GM19468 (cell line): Measurements from ENCODE around the gene SEC24B.
"Not testable (repeated sequence)": the region's sequence is repeated elsewhere in the genome, so short reads cannot be mapped to it uniquely, and the experiment has no call there.

Source experiments
- ATAC-seq: cut with Tn5 transposase; IDR thresholded peaks from one replicate; pipeline ENCODE4 v1.9.1; 2021; ENCODE audit warnings: mild to moderate bottlenecking, moderate library complexity, moderate number of reproducible peaks; ENCODE audit not compliant: unreplicated experiment; ENCODE audit errors: extremely low read depth

SEC24B gene

GRCh38 chr4:109429545-109429944, 4.1 kb upstream of the SEC24B start:
- ATAC-seq: no peak

GRCh38 chr4:109432203-109432602, 1.4 kb upstream of the SEC24B start:
- ATAC-seq: no peak

GRCh38 chr4:109432696-109433095, 919 bp upstream of the SEC24B start:
- no peak for ATAC-seq

- ATAC-seq: peak; percentile 14
These were observed 674 bp downstream of the SEC24B start for GRCh38 chr4:109434007-109434971.

- ATAC-seq: no peak
These were observed 2.0 kb downstream of the SEC24B start for GRCh38 chr4:109435635-109436034.

GRCh38 chr4:109436504-109436903, 2.9 kb downstream of the SEC24B start:
- no peak for ATAC-seq

- ATAC-seq: no peak
These were observed 7.3 kb downstream of the SEC24B start for GRCh38 chr4:109440948-109441347.

GRCh38 chr4:109441862-109442458, 8.3 kb downstream of the SEC24B start:
- no peak for ATAC-seq

- ATAC-seq: peak; percentile 65
These were observed 10.7 kb downstream of the SEC24B start for GRCh38 chr4:109444182-109444844.

- no peak for ATAC-seq
These were observed 13.7 kb downstream of the SEC24B start for GRCh38 chr4:109447278-109447677.

- ATAC-seq: no peak
These were observed 18.1 kb downstream of the SEC24B start for GRCh38 chr4:109451544-109452273.

GRCh38 chr4:109453110-109453509, 19.5 kb downstream of the SEC24B start:
- ATAC-seq: not testable (repeated sequence)

- no peak for ATAC-seq
These were observed 28.7 kb downstream of the SEC24B start for GRCh38 chr4:109462297-109462696.

GRCh38 chr4:109462802-109463201, 29.2 kb downstream of the SEC24B start:
- no peak for ATAC-seq

GRCh38 chr4:109465069-109465468, 31.5 kb downstream of the SEC24B start:
- ATAC-seq: no peak

- ATAC-seq: no peak
These were observed 36.3 kb downstream of the SEC24B start for GRCh38 chr4:109469915-109470314.

- ATAC-seq: no peak
These were observed 38.7 kb downstream of the SEC24B start for GRCh38 chr4:109472343-109472761.

- ATAC-seq: no peak
These were observed 40.2 kb downstream of the SEC24B start for GRCh38 chr4:109473824-109474223.

GRCh38 chr4:109486007-109486406, 52.4 kb downstream of the SEC24B start:
- ATAC-seq: no peak

- no peak for ATAC-seq
These were observed 60.9 kb downstream of the SEC24B start for GRCh38 chr4:109494563-109494962.
